ENCODE data around the gene RHOT1.
"Not testable (repeated sequence)": the region's sequence is repeated elsewhere in the genome, so short reads cannot be mapped to it uniquely, and the experiment has no call there.

DNA sequence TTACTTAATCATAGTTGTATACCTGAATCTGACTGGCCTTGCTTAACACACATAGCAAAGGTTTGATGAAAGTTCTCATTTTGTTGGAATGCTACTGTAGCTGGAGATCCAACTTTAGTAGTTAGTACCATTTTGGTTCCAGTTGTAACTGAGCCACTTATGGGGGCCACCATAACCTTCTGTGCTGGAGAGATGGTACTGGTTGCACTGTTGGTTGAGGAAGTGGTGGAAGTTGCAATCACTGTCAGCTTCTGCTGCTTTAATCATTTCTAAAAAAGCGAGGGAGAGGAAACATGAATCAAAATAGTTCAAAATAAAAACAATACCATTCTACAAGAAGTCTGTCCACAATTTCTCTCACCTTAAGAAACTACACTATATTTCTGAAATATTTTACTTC lies 35.1 kb upstream of the RHOT1 start:
- not testable (repeated sequence) for TF ChIP-seq YY1 (IDR thresholded peaks at IDR 0.05; ENCODE audit: insufficient read depth, insufficient read length); ZNF274 (IDR thresholded peaks at IDR 0.05; ENCODE audit: low read depth, low read length); SUZ12 (IDR thresholded peaks at IDR 0.05; ENCODE audit: extremely low read depth, insufficient read depth, insufficient read length)

All from NT2/D1 (cell line).